ENCODE results near the gene OR2A14. TPM values are rescaled to one million over a fixed set of nuclear protein-coding genes. Genes with fewer than 3 reads are reported as not detected.

OR2A14 gene
- total and polyA plus RNA-seq, 2 of the 4 experiments (the other 2 are of a cell fraction): not detected

GRCh38 chr7:144086730-144087129, 36.2 kb upstream of the OR2A14 start:
- WGBS, 2 experiments (ENCODE audit: extremely low coverage in 2 of 2, insufficient read length in 1 of 2): no CpG with 5 or more reads among the region's 4 CpGs
- H2AK5ac ChIP-seq (ENCODE audit: low read depth, low read length): no peak overlapping the region
- no peak overlapping the region for H3K56ac ChIP-seq (ENCODE audit: extremely low read depth, insufficient read depth, low read length)
- no peak overlapping the region for H2BK120ac ChIP-seq (ENCODE audit: low read depth, low read length)
- in situ Hi-C loops (cut with MboI; ENCODE audit: low sequenced_read_pairs) (no loop called here), intact Hi-C loops (cut with micrococcal nuclease) (no loop called here), dilution Hi-C loops (cut with HindIII; ENCODE audit: low sequenced_read_pairs, unreplicated experiment) (no loop called here)
- H4K5ac ChIP-seq (ENCODE audit: low read depth, low read length): no peak overlapping the region
- TF ChIP-seq MXI1 (IDR thresholded peaks at IDR 0.05; ENCODE audit: borderline replicate concordance, low read depth, low read length) (no peak), RFX5 (IDR thresholded peaks at IDR 0.05; ENCODE audit: low read depth, low read length) (no peak), POLR2A (IDR thresholded peaks at IDR 0.05; ENCODE audit: low read depth, low read length) (no peak), MAFK (IDR thresholded peaks at IDR 0.05; ENCODE audit: low read depth, low read length) (no peak), MAZ (IDR thresholded peaks at IDR 0.05; ENCODE audit: borderline replicate concordance, low read depth, low read length) (no peak), SMC3 (IDR thresholded peaks at IDR 0.05; ENCODE audit: low read depth, low read length) (no peak)
- no peaks in the 10 kb centered on the region for H3K79me1 ChIP-seq (ENCODE audit: low read depth in 1 of 2, low read length in 2 of 2)
- H2AFZ ChIP-seq (replicated peaks; ENCODE audit: low read length, poor library complexity): no peak overlapping the region
- no peak overlapping the region for H3K9ac ChIP-seq (ENCODE audit: low read depth, low read length)
- no peaks in the 10 kb centered on the region for H3K9me3 ChIP-seq (ENCODE audit: control insufficient read depth, insufficient read depth, low read length)
- no peak overlapping the region for H3K27ac ChIP-seq (ENCODE audit: insufficient read depth, low read length)
- H2AK9ac ChIP-seq (replicated peaks; ENCODE audit: low read depth, low read length, poor library complexity): no peak overlapping the region
- H3K23ac ChIP-seq (ENCODE audit: low read depth, low read length): no peak overlapping the region
- DNase-seq (no peak), ATAC-seq (ENCODE audit: low read depth) (no peak)
- no peaks in the 10 kb centered on the region for H3K4me1 ChIP-seq (ENCODE audit: control insufficient read depth, insufficient read depth, low read length)
- no TSS peak for BruUV-seq (replicated peaks)
- CTCF ChIA-PET: no interaction called here
- no peaks in the 10 kb centered on the region for H4K20me1 ChIP-seq (ENCODE audit: insufficient read depth, low read length)
- no peak overlapping the region for H3K4me2 ChIP-seq (ENCODE audit: low read depth, low read length)
- H3K14ac ChIP-seq (replicated peaks; ENCODE audit: low read depth, low read length): no peak overlapping the region
- no peaks in the 10 kb centered on the region for H3K36me3 ChIP-seq (ENCODE audit: control insufficient read depth, insufficient read depth, low read length)
- POLR2A ChIA-PET (ENCODE audit: unreplicated experiment): no interaction called here
- no peak overlapping the region for H3K4ac ChIP-seq (ENCODE audit: low read depth, low read length)
- no peak overlapping the region for H2BK15ac ChIP-seq (ENCODE audit: low read depth, low read length)
- H3K27me3 ChIP-seq (ENCODE audit: control insufficient read depth, insufficient read depth, low read length): no peaks in the 10 kb centered on the region
- no peak overlapping the region for H3K18ac ChIP-seq (ENCODE audit: low read depth, low read length)
- no peak overlapping the region for H3K4me3 ChIP-seq (ENCODE audit: insufficient read depth, low read depth, low read length)
- H4K91ac ChIP-seq (ENCODE audit: insufficient read depth, low read depth, low read length): no peak overlapping the region
- H4K8ac ChIP-seq (ENCODE audit: low read depth in 2 of 2, low read length in 2 of 2): no peak overlapping the region
- no peak overlapping the region for H2BK20ac ChIP-seq (ENCODE audit: low read depth, low read length)
- H2BK5ac ChIP-seq (ENCODE audit: low read depth, low read length, poor library complexity, severe bottlenecking): no peak overlapping the region
- H3K9me1 ChIP-seq (ENCODE audit: insufficient read depth, low read length): no peaks in the 10 kb centered on the region
